HG02852 (cell line): ENCODE data around the gene RAB11B.
"Not testable (repeated sequence)": the region's sequence is repeated elsewhere in the genome, so short reads cannot be mapped to it uniquely, and the experiment has no call there.

Experiments
- ATAC-seq: cut with Tn5 transposase; IDR thresholded peaks from one replicate; pipeline ENCODE4 v1.9.1; 2021; ENCODE audit warnings: mild to moderate bottlenecking, moderate library complexity; ENCODE audit not compliant: unreplicated experiment

The RAB11B gene

GRCh38 chr19:8425331-8425730, 35.2 kb downstream of the RAB11B start:
- ATAC-seq: not testable (repeated sequence)

DNA sequence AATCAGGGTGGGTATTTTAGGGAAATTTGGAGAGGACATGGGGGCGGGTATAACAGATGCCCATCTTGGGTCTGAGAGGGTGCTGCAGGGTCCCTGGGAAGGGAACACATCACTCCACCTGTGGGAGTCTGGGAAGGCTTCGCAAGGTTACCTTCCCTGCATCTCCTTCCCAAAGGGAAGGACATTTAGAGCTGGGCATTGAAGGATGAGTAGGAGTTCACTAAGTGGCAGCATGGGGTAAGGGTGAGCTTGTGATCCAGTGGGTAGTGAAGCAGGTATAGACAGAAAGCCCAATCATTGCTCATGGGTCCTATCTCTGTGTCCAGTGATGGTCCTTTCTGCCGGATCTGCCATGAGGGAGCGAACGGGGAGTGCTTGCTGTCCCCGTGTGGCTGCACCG, 36.1 kb downstream of the RAB11B start:
- no peak for ATAC-seq

DNA sequence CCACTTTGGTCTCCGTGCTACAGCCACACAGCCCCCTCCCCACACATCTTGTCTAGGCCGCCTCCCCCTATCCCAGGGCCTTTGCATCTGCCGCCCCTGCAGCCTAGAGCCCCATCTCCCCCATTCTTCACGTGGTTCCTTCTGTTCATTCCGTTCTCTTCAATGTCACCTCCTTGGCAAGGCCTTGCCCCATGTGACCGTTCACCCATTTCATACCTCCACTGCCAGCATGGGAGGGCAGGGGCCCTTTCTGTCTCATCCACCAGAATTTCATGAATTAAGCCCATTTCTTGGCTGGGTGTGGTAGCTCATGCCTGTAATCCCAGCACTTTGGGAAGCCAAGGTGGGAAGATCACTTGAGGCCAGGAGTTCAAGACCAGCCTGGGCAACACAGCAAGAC, 38.9 kb downstream of the RAB11B start:
- no peak for ATAC-seq

DNA sequence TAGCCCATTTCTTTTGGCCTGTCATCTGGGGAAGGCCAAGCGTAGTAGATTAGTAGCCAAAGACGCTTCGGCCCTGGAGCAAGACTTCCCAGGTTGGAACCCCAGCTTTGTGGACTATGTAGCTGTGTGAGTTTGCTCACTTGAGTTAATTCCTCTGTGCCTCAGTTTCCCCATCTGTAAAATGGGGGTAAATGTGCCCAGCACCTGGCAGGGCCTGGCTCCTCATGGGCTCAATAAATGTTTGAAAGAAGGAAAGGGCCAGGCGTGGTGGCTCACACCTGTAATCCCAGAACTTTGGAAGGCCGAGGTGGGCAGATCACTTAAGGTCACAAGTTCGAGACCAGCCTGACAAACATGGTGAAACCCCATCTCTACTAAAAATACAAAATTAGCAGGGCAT, 39.7 kb downstream of the RAB11B start:
- ATAC-seq: no peak

DNA sequence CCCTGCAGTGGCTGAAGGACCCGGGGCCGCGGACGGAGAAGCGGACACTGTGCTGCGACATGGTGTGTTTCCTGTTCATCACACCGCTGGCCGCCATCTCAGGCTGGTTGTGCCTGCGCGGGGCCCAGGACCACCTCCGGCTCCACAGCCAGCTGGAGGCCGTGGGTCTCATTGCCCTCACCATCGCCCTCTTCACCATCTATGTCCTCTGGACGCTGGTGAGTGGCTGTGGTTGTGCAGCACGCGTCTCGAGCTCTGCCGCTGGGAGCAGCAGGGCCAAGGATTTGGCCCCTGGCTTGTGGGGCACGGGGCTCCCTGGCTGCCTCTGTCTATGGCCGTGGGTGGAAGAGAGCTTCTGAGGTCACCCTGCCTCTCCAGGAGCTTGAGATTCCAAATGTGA, 40.5 kb downstream of the RAB11B start:
- ATAC-seq: no peak

DNA sequence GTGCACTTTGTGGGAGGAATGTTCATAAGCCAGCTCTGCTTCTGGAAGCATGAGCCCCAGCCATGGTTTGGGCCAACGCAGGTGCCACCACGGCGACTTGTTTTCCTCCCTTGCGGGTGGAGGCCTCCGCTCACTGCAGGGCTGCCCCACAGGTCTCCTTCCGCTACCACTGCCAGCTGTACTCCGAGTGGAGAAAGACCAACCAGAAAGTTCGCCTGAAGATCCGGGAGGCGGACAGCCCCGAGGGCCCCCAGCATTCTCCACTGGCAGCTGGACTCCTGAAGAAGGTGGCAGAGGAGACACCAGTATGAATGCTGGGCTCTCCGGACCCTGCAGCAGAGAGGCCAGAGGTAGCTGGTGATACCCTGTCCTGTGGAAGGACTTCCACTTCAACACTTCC, 48.1 kb downstream of the RAB11B start:
- no peak for ATAC-seq

GRCh38 chr19:8441725-8442544, 51.8 kb downstream of the RAB11B start:
- no peak for ATAC-seq

DNA sequence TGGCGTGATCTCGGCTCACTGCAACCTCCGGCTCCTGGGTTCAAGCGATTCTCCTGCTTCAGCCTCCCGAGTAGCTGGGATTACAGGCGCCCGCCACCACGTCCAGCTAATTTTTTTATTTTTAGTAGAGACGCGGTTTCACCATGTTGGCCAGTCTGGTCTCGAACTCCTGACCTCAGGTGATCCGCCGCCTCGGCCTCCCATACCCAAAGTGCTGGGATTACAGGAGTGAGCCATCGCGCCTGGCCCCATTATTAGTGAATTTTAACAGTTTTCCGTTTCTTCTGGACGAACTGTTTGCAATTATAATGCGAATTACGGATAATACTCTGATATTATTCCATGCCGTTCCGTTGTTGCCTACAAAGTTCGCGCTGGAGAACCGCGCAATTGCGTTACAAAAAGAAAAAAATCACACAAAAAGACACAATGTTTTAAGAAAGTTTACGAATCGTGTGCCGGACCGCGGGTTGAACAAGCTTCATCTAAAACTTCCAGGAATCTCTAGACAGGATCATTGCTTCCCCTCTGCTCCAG, 54.0 kb downstream of the RAB11B start:
- ATAC-seq: not testable (repeated sequence)

GRCh38 chr19:8444677-8445487, 54.7 kb downstream of the RAB11B start, which contains the start of gene HNRNPM:
HNRNPM (plus strand) TSS chr19:8444975; CDS start chr19:8444999, 24 bp downstream.
- peak; percentile 72 for ATAC-seq

- peak; percentile 20 for ATAC-seq
These were observed 55.4 kb downstream of the RAB11B start for GRCh38 chr19:8445488-8446001.

GRCh38 chr19:8446061-8446709, 56.0 kb downstream of the RAB11B start:
- no peak for ATAC-seq

GRCh38 chr19:8449830-8450229, 59.7 kb downstream of the RAB11B start:
- ATAC-seq: no peak

GRCh38 chr19:8451377-8451776, 61.2 kb downstream of the RAB11B start:
- no peak for ATAC-seq

- no peak for ATAC-seq
These were observed 61.7 kb downstream of the RAB11B start for GRCh38 chr19:8451885-8452284.

DNA sequence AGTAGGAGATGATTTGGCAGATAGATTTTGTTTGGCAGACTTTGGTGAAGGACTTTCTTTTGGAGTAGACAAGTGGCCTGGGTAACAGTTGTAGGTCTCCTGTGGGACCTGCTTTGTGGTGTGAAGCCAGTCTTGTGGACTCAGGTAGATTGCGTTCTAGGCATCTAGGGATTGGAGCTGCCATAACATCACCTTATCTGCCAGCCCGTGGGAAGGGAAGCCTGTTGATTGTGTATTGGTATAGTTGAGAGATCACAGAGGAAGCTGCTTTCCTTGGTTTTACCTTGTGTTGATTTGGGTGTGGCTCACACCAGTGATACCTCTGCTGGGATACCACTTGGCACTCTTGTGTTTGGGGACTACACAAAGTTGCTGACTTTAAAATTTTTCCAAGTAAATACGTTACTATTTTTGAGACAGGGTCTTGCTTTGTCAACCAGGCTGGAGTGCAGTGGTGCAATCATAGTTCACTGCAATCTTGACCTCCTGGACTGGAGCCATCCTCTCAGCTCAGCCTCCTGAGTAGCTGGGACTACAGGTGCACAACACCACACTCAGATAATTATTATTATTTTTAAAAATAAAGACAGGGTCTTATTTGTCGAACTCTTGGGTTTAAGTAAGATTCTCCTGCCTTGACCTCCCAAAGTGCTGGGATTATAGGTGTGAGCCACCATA, 62.4 kb downstream of the RAB11B start:
- ATAC-seq: no peak

DNA sequence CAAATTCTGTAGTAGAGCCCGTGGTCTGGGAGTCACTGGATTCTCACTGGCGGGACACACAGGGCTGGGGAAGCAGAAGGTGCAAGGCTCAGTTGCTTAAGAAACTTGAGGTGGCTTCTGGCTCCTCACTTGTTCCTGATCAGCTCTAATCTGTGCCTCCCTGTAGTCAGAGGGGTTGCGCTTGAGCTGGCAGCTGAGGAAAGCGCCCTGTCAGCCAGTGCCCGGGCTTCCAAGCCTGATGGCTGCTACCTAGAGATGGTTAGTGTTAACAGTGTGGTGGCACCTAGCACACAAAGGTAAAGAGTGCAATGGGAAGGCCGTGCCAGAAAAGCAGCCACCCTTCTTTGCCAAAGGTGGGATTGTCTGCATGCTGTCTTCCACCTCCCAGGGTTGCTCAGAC, 63.5 kb downstream of the RAB11B start:
- ATAC-seq: no peak
